Fibroblast of upper back skin (primary cell): ENCODE measurements around the gene CLIC1.

Experiments
- DNase-seq: peaks from one replicate; pipeline ENCODE4 v3.0.0-alpha.2; 2013

Gene CLIC1

GRCh38 chr6:31768363-31769257 is 32.3 kb upstream of the CLIC1 start:
- no peak for DNase-seq

- no peak for DNase-seq
Observed at GRCh38 chr6:31767096-31767645, 30.8 kb upstream of the CLIC1 start.

GRCh38 chr6:31765910-31766794 is 29.8 kb upstream of the CLIC1 start:
- no peak for DNase-seq

- no peak for DNase-seq
Observed at GRCh38 chr6:31765559-31765909, 29.2 kb upstream of the CLIC1 start.

GRCh38 chr6:31764198-31764597 is 27.9 kb upstream of the CLIC1 start:
- no peak for DNase-seq

GRCh38 chr6:31763619-31763940 is 27.2 kb upstream of the CLIC1 start:
- DNase-seq, result peak; percentile 53

GRCh38 chr6:31762878-31763618 is 26.7 kb upstream of the CLIC1 start:
- no peak for DNase-seq

GRCh38 chr6:31762356-31762755 is 26.0 kb upstream of the CLIC1 start, which contains the start of gene SAPCD1:
TSS of gene SAPCD1 (plus strand) at chr6:31762656. CDS start at chr6:31763055, 399 bp downstream.
- no peak for DNase-seq

GRCh38 chr6:31761343-31761742 is 25.0 kb upstream of the CLIC1 start:
- no peak for DNase-seq

GRCh38 chr6:31760790-31761189 is 24.5 kb upstream of the CLIC1 start:
- no peak for DNase-seq

GRCh38 chr6:31758281-31758680 is 22.0 kb upstream of the CLIC1 start:
- DNase-seq, result no peak

GRCh38 chr6:31752739-31753319 is 16.5 kb upstream of the CLIC1 start:
- DNase-seq, result peak; percentile 71

- DNase-seq, result no peak
Observed at GRCh38 chr6:31750411-31751022, 14.2 kb upstream of the CLIC1 start.

- DNase-seq, result no peak
Observed at GRCh38 chr6:31749301-31750036, 13.1 kb upstream of the CLIC1 start.

GRCh38 chr6:31744422-31744821 is 8.1 kb upstream of the CLIC1 start:
- DNase-seq, result no peak

GRCh38 chr6:31742894-31743293 is 6.6 kb upstream of the CLIC1 start:
- DNase-seq, result no peak

- DNase-seq, result no peak
Observed at GRCh38 chr6:31741815-31742214, 5.5 kb upstream of the CLIC1 start.

GRCh38 chr6:31740397-31741223 is 4.3 kb upstream of the CLIC1 start:
- DNase-seq, result no peak

- DNase-seq, result peak; percentile 99
Observed at GRCh38 chr6:31739639-31740396, 3.5 kb upstream of the CLIC1 start, which contains the start of gene MSH5. TSS of gene MSH5 (plus strand) at chr6:31740005. CDS start at chr6:31740467, 462 bp downstream.
